OCI-LY1 (cell line): ENCODE results near the gene CFAP141.

ENCODE experiments used
- H2AFZ ChIP-seq: fragments of 200-600 bp; sonication (generic), shearing (Covaris generic); 2 replicates; pipeline ENCODE4 v1.6.0; 2014; ENCODE audit warnings: antibody characterized with exemption, mild to moderate bottlenecking, low read length
- H3F3A ChIP-seq: fragments of 200-600 bp; sonication (generic), shearing (Covaris generic); 2 replicates; pipeline ENCODE4 v1.6.0; 2014; ENCODE audit warnings: mild to moderate bottlenecking, antibody characterized with exemption, low read length, moderate library complexity; ENCODE audit not compliant: insufficient read depth
- H3K27ac ChIP-seq: fragments of 200-600 bp; sonication (generic); 2 replicates; pipeline ENCODE4 v1.5.1; 2014; ENCODE audit warnings: low read length, mixed run types, mild to moderate bottlenecking, low read depth; ENCODE audit not compliant: poor library complexity, severe bottlenecking
- H3K27me3 ChIP-seq: fragments of 200-600 bp; sonication (generic); 2 replicates; pipeline ENCODE4 v1.6.0; 2014; ENCODE audit warnings: antibody characterized with exemption, mild to moderate bottlenecking, low read length, moderate library complexity; ENCODE audit not compliant: insufficient read depth
- H3K36me3 ChIP-seq: fragments of 200-600 bp; sonication (generic); 2 replicates; pipeline ENCODE4 v1.6.1; 2014; ENCODE audit warnings: mild to moderate bottlenecking, antibody characterized with exemption, low read length, moderate library complexity, mixed read lengths; ENCODE audit not compliant: insufficient read depth
- H3K4me1 ChIP-seq: fragments of 200-600 bp; sonication (generic); 2 replicates; pipeline ENCODE4 v1.5.1; 2014; ENCODE audit warnings: mild to moderate bottlenecking, low read length, moderate library complexity; ENCODE audit not compliant: insufficient read depth, severe bottlenecking
- H3K4me2 ChIP-seq: fragments of 200-600 bp; sonication (generic), shearing (Covaris generic); 2 replicates; pipeline ENCODE4 v1.6.1; 2014; ENCODE audit warnings: low read length
- H3K4me3 ChIP-seq: fragments of 200-600 bp; sonication (generic); 2 replicates; pipeline ENCODE4 v1.5.1; 2014; ENCODE audit warnings: low read length, low read depth, mild to moderate bottlenecking, mixed read lengths; ENCODE audit not compliant: poor library complexity, severe bottlenecking
- H3K79me2 ChIP-seq: fragments of 200-600 bp; shearing (Covaris generic); 2 replicates; pipeline ENCODE4 v1.6.1; 2016; ENCODE audit warnings: mixed run types, low read length, mixed read lengths; ENCODE audit not compliant: insufficient read depth
- H3K9ac ChIP-seq: fragments of 200-600 bp; sonication (generic), shearing (Covaris generic); 2 replicates; pipeline ENCODE4 v1.6.1; 2014; ENCODE audit warnings: mild to moderate bottlenecking, low read length, mixed read lengths
- H3K9me2 ChIP-seq: fragments of 200-600 bp; sonication (generic), shearing (Covaris generic); 2 replicates; pipeline ENCODE4 v1.6.1; 2014; ENCODE audit warnings: low read depth, mild to moderate bottlenecking, low read length, mixed read lengths
- H3K9me3 ChIP-seq: fragments of 200-600 bp; shearing (Covaris generic); 2 replicates; pipeline ENCODE4 v1.6.1; 2014; ENCODE audit warnings: low read length, mixed read lengths
- H4K20me1 ChIP-seq: fragments of 200-600 bp; sonication (generic), shearing (Covaris generic); 2 replicates; pipeline ENCODE4 v1.6.0; 2016; ENCODE audit warnings: mild to moderate bottlenecking, low read length; ENCODE audit not compliant: insufficient read depth
- EZH2 ChIP-seq: fragments of 200-600 bp; sonication (generic), shearing (Covaris generic); IDR thresholded peaks from 2 replicates; pipeline ENCODE4 v1.8.0; 2017; ENCODE audit warnings: borderline replicate concordance, mixed run types, mild to moderate bottlenecking, antibody characterized with exemption, low read length, moderate library complexity, mixed read lengths
- TF ChIP-seq, protein P1 (sequence below): fragments of 200-600 bp; sonication (generic), shearing (Covaris generic); IDR thresholded peaks from 2 replicates; pipeline ENCODE4 v1.5.1; 2017; ENCODE audit warnings: mild to moderate bottlenecking, antibody characterized with exemption, low read length, moderate library complexity, mixed read lengths

Gene CFAP141

DNA sequence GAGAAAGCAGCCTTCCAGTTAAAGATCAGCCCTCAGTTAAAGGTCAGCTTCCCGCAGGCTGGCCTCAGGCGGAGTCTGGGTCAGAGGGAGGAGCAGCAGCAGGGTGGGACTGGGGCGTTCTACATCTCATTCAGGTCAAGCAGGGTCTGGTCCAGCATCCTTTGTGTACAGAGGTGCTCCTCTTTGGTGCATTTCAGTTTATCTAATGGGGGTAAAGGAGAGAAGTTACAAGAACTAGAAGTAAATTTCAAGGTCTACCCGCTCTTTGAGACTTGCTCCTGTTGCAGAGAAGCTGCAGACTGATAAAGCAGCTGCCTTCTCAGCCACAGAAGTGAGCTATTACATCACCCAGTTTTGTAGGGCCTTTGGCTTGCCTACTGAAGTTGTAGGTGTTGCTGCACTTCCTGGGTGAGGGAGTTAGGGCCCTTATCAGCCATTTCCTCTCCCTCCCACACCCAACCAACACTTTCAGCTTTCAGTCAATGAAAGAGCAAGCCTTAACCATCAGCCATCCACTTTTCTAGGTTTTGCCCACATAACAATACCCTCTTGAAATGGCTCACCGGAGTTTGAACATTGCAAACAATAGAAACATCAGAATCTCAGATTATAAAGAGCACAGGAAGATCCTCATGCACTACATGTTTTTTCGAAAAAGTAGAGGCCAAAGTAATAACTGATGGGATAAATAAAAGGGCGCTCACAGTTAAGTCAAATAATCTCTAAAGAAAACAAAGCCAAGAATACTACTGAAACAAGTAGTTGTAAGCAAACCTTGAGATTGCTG lies 48.4 kb downstream of the CFAP141 start:
- TF ChIP-seq, protein P1, sequence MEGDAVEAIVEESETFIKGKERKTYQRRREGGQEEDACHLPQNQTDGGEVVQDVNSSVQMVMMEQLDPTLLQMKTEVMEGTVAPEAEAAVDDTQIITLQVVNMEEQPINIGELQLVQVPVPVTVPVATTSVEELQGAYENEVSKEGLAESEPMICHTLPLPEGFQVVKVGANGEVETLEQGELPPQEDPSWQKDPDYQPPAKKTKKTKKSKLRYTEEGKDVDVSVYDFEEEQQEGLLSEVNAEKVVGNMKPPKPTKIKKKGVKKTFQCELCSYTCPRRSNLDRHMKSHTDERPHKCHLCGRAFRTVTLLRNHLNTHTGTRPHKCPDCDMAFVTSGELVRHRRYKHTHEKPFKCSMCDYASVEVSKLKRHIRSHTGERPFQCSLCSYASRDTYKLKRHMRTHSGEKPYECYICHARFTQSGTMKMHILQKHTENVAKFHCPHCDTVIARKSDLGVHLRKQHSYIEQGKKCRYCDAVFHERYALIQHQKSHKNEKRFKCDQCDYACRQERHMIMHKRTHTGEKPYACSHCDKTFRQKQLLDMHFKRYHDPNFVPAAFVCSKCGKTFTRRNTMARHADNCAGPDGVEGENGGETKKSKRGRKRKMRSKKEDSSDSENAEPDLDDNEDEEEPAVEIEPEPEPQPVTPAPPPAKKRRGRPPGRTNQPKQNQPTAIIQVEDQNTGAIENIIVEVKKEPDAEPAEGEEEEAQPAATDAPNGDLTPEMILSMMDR = no peak
- no peak for TF ChIP-seq EZH2
- peaks cover 68% of the 10 kb centered on the region for H3K36me3 ChIP-seq
- no peaks in the 10 kb centered on the region for H3K79me2 ChIP-seq
- H3F3A ChIP-seq = no peaks in the 10 kb centered on the region; the same call in 1 of the 2 replicates
- no peaks in the 10 kb centered on the region for H4K20me1 ChIP-seq
- H2AFZ ChIP-seq = no peak overlapping the region
- no peak overlapping the region for H3K4me3 ChIP-seq
- no peak overlapping the region for H3K4me2 ChIP-seq
- H3K4me1 ChIP-seq = peaks cover 6% of the 10 kb centered on the region
- H3K27me3 ChIP-seq = no peaks in the 10 kb centered on the region
- H3K9ac ChIP-seq = no peak overlapping the region
- no peaks in the 10 kb centered on the region for H3K9me2 ChIP-seq
- H3K9me3 ChIP-seq = peaks cover 4% of the 10 kb centered on the region; the same call in 1 of the 2 replicates
- H3K27ac ChIP-seq = no peak overlapping the region

DNA sequence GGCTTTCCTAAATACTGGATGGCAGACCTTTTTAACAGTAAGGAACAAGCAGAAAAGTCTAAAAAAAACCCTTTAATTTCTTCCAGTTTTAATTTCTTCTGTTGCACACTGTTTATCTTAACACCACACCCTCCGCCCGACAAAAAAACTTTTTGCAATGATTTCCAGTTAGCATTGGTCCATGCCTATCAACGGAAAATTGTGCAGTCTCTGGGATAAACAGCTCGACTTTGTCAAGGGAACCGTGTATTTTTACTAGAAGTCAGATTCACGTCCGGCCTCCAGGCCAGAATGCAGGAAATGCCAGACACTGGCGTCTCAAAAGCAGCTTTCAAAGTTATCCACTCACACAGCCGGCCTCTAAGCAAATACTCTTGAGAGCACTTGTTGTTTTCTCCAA lies 50.9 kb downstream of the CFAP141 start:
- Histone ChIP-seq H3K36me3 (peaks cover 44% of the 10 kb centered on the region), H3K9me3 (peaks cover 4% of the 10 kb centered on the region; the same call in 1 of the 2 replicates), H3F3A (no peaks in the 10 kb centered on the region; the same call in 1 of the 2 replicates), H3K4me2 (no peak overlapping the region), H3K27ac (no peak overlapping the region), H3K4me3 (no peak overlapping the region), H3K4me1 (peaks cover 6% of the 10 kb centered on the region), H3K27me3 (no peaks in the 10 kb centered on the region), H3K9me2 (no peaks in the 10 kb centered on the region), H4K20me1 (no peaks in the 10 kb centered on the region), H3K79me2 (no peaks in the 10 kb centered on the region), H2AFZ (no peak overlapping the region), H3K9ac (no peak overlapping the region)
- TF ChIP-seq EZH2 = no peak
- TF ChIP-seq, protein P1 = no peak

DNA sequence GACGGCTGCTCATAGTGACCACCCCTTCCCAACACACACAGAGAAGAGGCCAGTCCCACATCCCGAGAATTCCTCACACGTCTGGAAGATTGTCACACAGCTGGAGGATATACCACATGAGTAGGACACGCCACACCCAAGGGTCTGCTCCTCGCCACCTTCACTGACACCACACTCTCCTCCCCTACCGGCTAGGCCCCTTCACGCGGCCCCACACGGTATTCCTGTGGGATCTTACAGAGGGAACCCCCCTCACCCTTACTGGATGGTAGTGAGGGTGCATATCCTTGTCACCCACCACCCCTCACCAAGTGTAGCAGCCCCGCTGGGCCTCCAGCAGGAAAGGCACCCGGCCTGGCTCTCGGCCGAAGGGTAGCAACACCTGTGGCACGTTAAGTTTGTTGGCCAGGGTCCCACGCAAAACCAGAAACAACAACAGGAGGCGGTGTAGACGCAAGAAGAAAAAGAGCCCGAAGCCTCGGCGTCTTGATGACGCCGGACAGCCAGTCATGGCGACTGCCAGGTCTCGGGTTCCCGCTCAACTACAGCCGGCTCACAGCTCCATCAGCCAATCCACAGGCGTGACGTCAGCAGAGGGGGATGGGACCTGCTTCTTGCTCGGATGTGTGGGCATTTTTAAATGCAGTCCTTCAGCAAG lies 51.5 kb downstream of the CFAP141 start, which contains the start of gene NUP210L:
Gene NUP210L (minus strand): TSS at position 540 of the 658 bp plus-strand sequence.
- no peak within 1 kb of the TSS for H3K4me3 ChIP-seq
- H3K36me3 ChIP-seq = peaks cover 38% of the 10 kb centered on the region
- H3K9me3 ChIP-seq = no peaks in the 10 kb centered on the region
- peaks cover 6% of the 10 kb centered on the region for H3K4me1 ChIP-seq
- no peak within 1 kb of the TSS for H3K9ac ChIP-seq
- no peaks in the 10 kb centered on the region for H3F3A ChIP-seq
- H3K4me2 ChIP-seq = no peak within 1 kb of the TSS
- TF ChIP-seq, protein P1 = no peak
- TF ChIP-seq EZH2 = no peak
- no peak within 1 kb of the TSS for H2AFZ ChIP-seq
- no peaks in the 10 kb centered on the region for H4K20me1 ChIP-seq
- H3K79me2 ChIP-seq = no peaks in the 10 kb centered on the region
- no peaks in the 10 kb centered on the region for H3K9me2 ChIP-seq
- no peaks in the 10 kb centered on the region for H3K27me3 ChIP-seq
- H3K27ac ChIP-seq = no peak within 1 kb of the TSS
